Breast epithelium (tissue), 4 donors: ENCODE measurements around the gene AP1S3. TPM values are rescaled to one million over a fixed set of nuclear protein-coding genes. Genes with fewer than 3 reads are reported as not detected.

ENCODE experiments used
- DNase-seq, 2 donors: peaks; one replicate each; pipeline ENCODE4 v3.0.0-alpha.2; 2019; ENCODE audit warnings: low spot score in 2 of 2
- H3K27ac ChIP-seq, 2 donors: fragments of 200-600 bp; sonication (generic) in 1 of 2; one replicate each; pipeline ENCODE4 v1.5.1; 2016 to 2019; ENCODE audit warnings: mild to moderate bottlenecking in 1 of 2
- H3K27me3 ChIP-seq, 2 donors: fragments of 200-600 bp; sonication (generic) in 1 of 2; one replicate each; pipeline versions ENCODE4 v1.5.1 to v1.6.0; 2017 to 2019; ENCODE audit warnings: control low read depth in 1 of 2, mild to moderate bottlenecking in 1 of 2
- H3K36me3 ChIP-seq: fragments of 200-600 bp; one replicate; pipeline ENCODE4 v1.5.1; 2019
- H3K4me1 ChIP-seq, 2 donors: fragments of 200-600 bp; sonication (generic); one replicate each; pipeline ENCODE4 v1.5.1; 2016 to 2019; ENCODE audit warnings: control low read depth in 1 of 2
- H3K4me3 ChIP-seq, 3 donors: fragments of 200-600 bp; sonication (generic); 1 replicate in 2 of 3; 2 replicates in 1 of 3; pipeline ENCODE4 v1.5.1; 2016 to 2019; ENCODE audit warnings: mild to moderate bottlenecking in 3 of 3, moderate library complexity in 2 of 3
- H3K9me3 ChIP-seq, 2 donors: fragments of 200-600 bp; sonication (generic) in 1 of 2; one replicate each; pipeline ENCODE4 v1.5.1; 2016 to 2019; ENCODE audit warnings: control low read depth in 1 of 2
- POLR2A ChIP-seq: fragments of 450-650 bp; IDR thresholded peaks from one replicate; pipeline ENCODE4 v1.6.1; 2016; ENCODE audit warnings: antibody characterized with exemption, mild to moderate bottlenecking, moderate library complexity
- POLR2AphosphoS5 ChIP-seq, 3 donors: sonication (generic); formaldehyde crosslinking; IDR thresholded peaks; one replicate each; pipeline ENCODE4 v1.6.1; 2017; ENCODE audit warnings: antibody characterized with exemption in 3 of 3
- intact Hi-C: fragments of 100-400 bp; cut with DNase I; formaldehyde crosslinking; loops from one replicate; pipeline ENCODE4 v1.15.1; 2023; ENCODE audit warnings: low total_unique reads
- total RNA-seq, 3 donors: library from RNA; depleted of rRNA; stranded (reverse); fragments of >200 nt; gene quantifications; one replicate each; pipeline ENCODE4 v1.1.0, GENCODE V29; 2016
- TF ChIP-seq, protein P1 (sequence below), 3 donors: fragments of 450-650 bp; IDR thresholded peaks; one replicate each; pipeline ENCODE4 v1.5.1; 2016 to 2017; ENCODE audit warnings: antibody characterized with exemption in 3 of 3, mild to moderate bottlenecking in 3 of 3, moderate library complexity in 3 of 3

AP1S3 gene
- total RNA-seq, 3 donors from 2014 or later, result 2.1 to 9.5 (median 4.7) TPM

GRCh38 chr2:223751012-223751411, 86.4 kb downstream of the AP1S3 start:
- no peak for TF ChIP-seq POLR2AphosphoS5 (IDR thresholded peaks at IDR 0.05)
- TF ChIP-seq, protein P1, sequence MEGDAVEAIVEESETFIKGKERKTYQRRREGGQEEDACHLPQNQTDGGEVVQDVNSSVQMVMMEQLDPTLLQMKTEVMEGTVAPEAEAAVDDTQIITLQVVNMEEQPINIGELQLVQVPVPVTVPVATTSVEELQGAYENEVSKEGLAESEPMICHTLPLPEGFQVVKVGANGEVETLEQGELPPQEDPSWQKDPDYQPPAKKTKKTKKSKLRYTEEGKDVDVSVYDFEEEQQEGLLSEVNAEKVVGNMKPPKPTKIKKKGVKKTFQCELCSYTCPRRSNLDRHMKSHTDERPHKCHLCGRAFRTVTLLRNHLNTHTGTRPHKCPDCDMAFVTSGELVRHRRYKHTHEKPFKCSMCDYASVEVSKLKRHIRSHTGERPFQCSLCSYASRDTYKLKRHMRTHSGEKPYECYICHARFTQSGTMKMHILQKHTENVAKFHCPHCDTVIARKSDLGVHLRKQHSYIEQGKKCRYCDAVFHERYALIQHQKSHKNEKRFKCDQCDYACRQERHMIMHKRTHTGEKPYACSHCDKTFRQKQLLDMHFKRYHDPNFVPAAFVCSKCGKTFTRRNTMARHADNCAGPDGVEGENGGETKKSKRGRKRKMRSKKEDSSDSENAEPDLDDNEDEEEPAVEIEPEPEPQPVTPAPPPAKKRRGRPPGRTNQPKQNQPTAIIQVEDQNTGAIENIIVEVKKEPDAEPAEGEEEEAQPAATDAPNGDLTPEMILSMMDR (IDR thresholded peaks at IDR 0.05), result no peak
- TF ChIP-seq POLR2A, result no peak
- no peaks in the 10 kb centered on the region for H3K27me3 ChIP-seq
- no peak overlapping the region for H3K27ac ChIP-seq
- no peak for DNase-seq
- H3K4me3 ChIP-seq, result no peak overlapping the region
- intact Hi-C loops, result no loop called here
- no peaks in the 10 kb centered on the region for H3K9me3 ChIP-seq
- H3K36me3 ChIP-seq, result no peaks in the 10 kb centered on the region
- H3K4me1 ChIP-seq, result no peaks in the 10 kb centered on the region

GRCh38 chr2:223747392-223748042, 89.9 kb downstream of the AP1S3 start:
- TF ChIP-seq, protein P1 (IDR thresholded peaks at IDR 0.05), result no peak
- no peak for TF ChIP-seq POLR2AphosphoS5 (IDR thresholded peaks at IDR 0.05)
- no peak for TF ChIP-seq POLR2A
- Histone ChIP-seq H3K9me3 (no peaks in the 10 kb centered on the region), H3K27ac (no peak overlapping the region), H3K4me3 (no peak overlapping the region), H3K36me3 (no peaks in the 10 kb centered on the region), H3K27me3 (no peaks in the 10 kb centered on the region), H3K4me1 (no peaks in the 10 kb centered on the region)
- no peak for DNase-seq
- intact Hi-C loops, result no loop called here

DNA sequence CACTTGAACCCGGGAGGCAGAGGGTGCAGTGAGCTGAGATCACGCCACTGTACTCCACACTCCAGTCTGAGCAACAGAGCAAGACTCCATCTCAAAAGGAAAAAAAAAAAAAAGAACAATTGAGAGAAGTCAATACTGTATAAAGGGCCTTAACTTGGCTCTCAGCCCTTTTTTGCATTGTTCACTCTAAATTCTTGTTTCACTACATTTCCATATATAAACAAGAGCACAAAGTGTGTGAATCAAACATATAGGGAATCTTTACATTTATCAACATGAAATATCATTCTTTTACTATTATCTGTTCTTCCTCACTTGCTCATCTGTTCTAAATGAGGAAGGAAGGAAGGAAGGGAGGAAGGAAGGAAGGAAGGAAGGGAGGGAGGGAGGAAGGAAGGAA, 90.8 kb downstream of the AP1S3 start:
- no peak for DNase-seq
- intact Hi-C loops, result no loop called here

GRCh38 chr2:223744580-223744979, 92.8 kb downstream of the AP1S3 start:
- intact Hi-C loops, result loop anchor here (2.0 kb wide), 1 partner anchor 46 kb away; no protein-coding TSS in a partner anchor
- Histone ChIP-seq H3K4me3 (no peak overlapping the region), H3K27ac (no peak overlapping the region), H3K9me3 (no peaks in the 10 kb centered on the region), H3K36me3 (no peaks in the 10 kb centered on the region), H3K4me1 (no peaks in the 10 kb centered on the region), H3K27me3 (no peaks in the 10 kb centered on the region)
- TF ChIP-seq POLR2AphosphoS5 (IDR thresholded peaks at IDR 0.05) (no peak), POLR2A (no peak)
- TF ChIP-seq, protein P1 (IDR thresholded peaks at IDR 0.05), result no peak
- no peak for DNase-seq

More for the DNA sequence above, 90.8 kb downstream of the AP1S3 start:
- H3K27me3 ChIP-seq, result no peaks in the 10 kb centered on the region
- H3K9me3 ChIP-seq, result no peaks in the 10 kb centered on the region
- H3K4me1 ChIP-seq, result no peaks in the 10 kb centered on the region
- H3K27ac ChIP-seq, result no peak overlapping the region
- H3K36me3 ChIP-seq, result no peaks in the 10 kb centered on the region
- no peak overlapping the region for H3K4me3 ChIP-seq
- no peak for TF ChIP-seq POLR2AphosphoS5 (IDR thresholded peaks at IDR 0.05)
- TF ChIP-seq, protein P1 (IDR thresholded peaks at IDR 0.05), result no peak
- no peak for TF ChIP-seq POLR2A

GRCh38 chr2:223740679-223741078, 96.7 kb downstream of the AP1S3 start:
- Histone ChIP-seq H3K9me3 (no peaks in the 10 kb centered on the region), H3K4me3 (no peak overlapping the region), H3K27me3 (no peaks in the 10 kb centered on the region), H3K27ac (no peak overlapping the region), H3K36me3 (no peaks in the 10 kb centered on the region), H3K4me1 (no peaks in the 10 kb centered on the region)
- intact Hi-C loops, result no loop called here
- no peak for DNase-seq
- TF ChIP-seq POLR2AphosphoS5 (IDR thresholded peaks at IDR 0.05), result no peak
- TF ChIP-seq, protein P1 (IDR thresholded peaks at IDR 0.05), result no peak
- no peak for TF ChIP-seq POLR2A
